ENCODE results near the gene TNK1.

DNA sequence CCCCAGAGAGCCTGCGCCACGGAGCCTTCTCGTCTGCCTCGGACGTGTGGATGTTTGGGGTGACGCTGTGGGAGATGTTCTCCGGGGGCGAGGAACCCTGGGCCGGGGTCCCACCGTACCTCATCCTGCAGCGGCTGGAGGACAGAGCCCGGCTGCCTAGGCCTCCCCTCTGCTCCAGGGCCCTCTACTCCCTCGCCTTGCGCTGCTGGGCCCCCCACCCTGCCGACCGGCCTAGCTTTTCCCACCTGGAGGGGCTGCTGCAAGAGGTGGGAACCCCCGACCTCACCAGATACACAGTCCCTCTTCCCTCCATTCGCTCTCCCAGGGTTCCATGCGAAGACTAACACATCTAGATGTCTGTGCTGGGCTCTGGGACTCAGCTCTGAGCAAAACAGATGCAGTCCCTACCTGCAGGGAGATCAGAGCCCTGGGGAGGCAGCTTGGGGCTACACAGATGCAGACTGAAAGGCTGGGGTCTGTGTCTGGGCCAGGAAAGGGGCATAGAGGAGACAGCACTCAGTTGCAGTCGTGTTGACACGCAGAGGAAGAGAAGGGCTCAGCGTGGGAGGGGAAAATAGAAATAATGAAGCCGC, 3.7 kb downstream of the TNK1 start:
- TF ChIP-seq POLR2A (IDR thresholded peaks at IDR 0.05; ENCODE audit: extremely low read depth, insufficient read length), result no peak
- TF ChIP-seq, protein P1, sequence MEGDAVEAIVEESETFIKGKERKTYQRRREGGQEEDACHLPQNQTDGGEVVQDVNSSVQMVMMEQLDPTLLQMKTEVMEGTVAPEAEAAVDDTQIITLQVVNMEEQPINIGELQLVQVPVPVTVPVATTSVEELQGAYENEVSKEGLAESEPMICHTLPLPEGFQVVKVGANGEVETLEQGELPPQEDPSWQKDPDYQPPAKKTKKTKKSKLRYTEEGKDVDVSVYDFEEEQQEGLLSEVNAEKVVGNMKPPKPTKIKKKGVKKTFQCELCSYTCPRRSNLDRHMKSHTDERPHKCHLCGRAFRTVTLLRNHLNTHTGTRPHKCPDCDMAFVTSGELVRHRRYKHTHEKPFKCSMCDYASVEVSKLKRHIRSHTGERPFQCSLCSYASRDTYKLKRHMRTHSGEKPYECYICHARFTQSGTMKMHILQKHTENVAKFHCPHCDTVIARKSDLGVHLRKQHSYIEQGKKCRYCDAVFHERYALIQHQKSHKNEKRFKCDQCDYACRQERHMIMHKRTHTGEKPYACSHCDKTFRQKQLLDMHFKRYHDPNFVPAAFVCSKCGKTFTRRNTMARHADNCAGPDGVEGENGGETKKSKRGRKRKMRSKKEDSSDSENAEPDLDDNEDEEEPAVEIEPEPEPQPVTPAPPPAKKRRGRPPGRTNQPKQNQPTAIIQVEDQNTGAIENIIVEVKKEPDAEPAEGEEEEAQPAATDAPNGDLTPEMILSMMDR (IDR thresholded peaks at IDR 0.05; ENCODE audit: low read depth, low read length), result no peak
- TF ChIP-seq, protein P2, sequence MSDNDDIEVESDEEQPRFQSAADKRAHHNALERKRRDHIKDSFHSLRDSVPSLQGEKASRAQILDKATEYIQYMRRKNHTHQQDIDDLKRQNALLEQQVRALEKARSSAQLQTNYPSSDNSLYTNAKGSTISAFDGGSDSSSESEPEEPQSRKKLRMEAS (IDR thresholded peaks at IDR 0.05; ENCODE audit: low read depth, low read length), result no peak

Data from NB4 (cell line).